OCI-LY3 (cell line): Measurements from ENCODE around the gene APOB.

Source experiments
- CTCF ChIP-seq: fragments of 200-600, 300-600 bp; sonication (generic); IDR thresholded peaks from 2 replicates; pipeline ENCODE4 v1.5.1; 2014; ENCODE audit warnings: antibody characterized with exemption, low read length, low read depth
- EZH2phosphoT487 ChIP-seq: fragments of 200-600 bp; shearing (Covaris generic); IDR thresholded peaks from 2 replicates; pipeline ENCODE4 v1.6.1; 2018; ENCODE audit warnings: antibody characterized with exemption, mixed run types, low read depth

GRCh38 chr2:21008014-21008789, 35.7 kb downstream of the APOB start:
- TF ChIP-seq CTCF (no peak), EZH2phosphoT487 (no peak)
